ENCODE results near the gene COX6B1. TPM values are rescaled to one million over a fixed set of nuclear protein-coding genes. Genes with fewer than 3 reads are reported as not detected.

Gene COX6B1
- polyA plus RNA-seq, 1 of the 3 experiments (the other 2 are of a cell fraction): 826 TPM

DNA sequence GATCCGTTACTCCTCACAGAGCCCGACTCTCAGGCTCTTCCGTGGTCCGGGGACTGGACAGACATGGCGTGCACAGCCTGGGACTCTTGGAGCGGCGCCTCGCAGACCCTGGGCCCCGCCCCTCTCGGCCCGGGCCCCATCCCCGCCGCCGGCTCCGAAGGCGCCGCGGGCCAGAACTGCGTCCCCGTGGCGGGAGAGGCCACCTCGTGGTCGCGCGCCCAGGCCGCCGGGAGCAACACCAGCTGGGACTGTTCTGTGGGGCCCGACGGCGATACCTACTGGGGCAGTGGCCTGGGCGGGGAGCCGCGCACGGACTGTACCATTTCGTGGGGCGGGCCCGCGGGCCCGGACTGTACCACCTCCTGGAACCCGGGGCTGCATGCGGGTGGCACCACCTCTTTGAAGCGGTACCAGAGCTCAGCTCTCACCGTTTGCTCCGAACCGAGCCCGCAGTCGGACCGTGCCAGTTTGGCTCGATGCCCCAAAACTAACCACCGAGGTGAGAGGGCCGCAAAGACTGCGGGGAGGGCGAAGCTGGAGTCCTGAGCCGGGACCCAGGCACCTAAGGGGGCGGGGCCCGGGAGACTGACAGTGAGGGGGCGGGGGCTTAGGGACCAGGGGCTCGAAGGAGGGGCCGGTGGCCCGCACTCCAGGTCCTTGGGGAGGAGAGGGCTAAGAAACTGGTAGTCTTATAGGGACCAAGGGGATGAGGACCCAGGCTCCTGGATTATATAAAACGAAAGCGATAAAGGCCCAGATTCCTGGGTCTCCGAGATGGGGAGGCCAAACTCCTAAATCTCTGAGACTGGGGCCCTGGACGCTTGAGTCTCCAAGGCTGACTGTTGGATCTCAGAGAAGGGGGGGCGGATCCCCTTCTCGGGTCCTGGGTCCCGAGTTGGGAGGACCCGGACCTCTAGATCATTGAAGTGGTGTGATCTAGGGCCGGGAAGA lies 4.6 kb upstream of the COX6B1 start:
- ChIA-PET POLR2A (interaction anchor here (0.6 to 1.6 kb wide), 3 partner anchors 31 to 130 kb away, joined by 3 read pairs; partner anchors contain the start of gene HAUS5), CTCF (interaction anchor here (0.6 to 2.6 kb wide), 3 partner anchors 13 to 88 kb away, joined by 3 to 10 read pairs (median 4); no protein-coding TSS in a partner anchor)

More for the DNA sequence above, 4.6 kb upstream of the COX6B1 start:
- Histone ChIP-seq H3K79me2 (ENCODE audit: insufficient read depth) (peaks cover 4% of the 10 kb centered on the region), H3K9me2 (no peaks in the 10 kb centered on the region), H3K4me3 (ENCODE audit: low read depth in 2 of 2, low read length in 1 of 2) (peak overlapping the region; percentile 64 to 76), H3K9ac (peak overlapping the region; percentile 68), H3K27ac (ENCODE audit: low read depth in 2 of 2, low read length in 1 of 2) (peak overlapping the region; percentile 58 to 83), H3F3A (replicated peaks; ENCODE audit: insufficient read depth) (peaks cover 26% of the 10 kb centered on the region), H2AFZ (ENCODE audit: low read depth) (peak overlapping the region; percentile 98), H3K27me3 (ENCODE audit: insufficient read depth) (no peaks in the 10 kb centered on the region), H3K36me3 (replicated peaks in 1 of 2; ENCODE audit: control insufficient read depth in 1 of 2, insufficient read depth in 2 of 2, low read length in 1 of 2) (no peaks in the 10 kb centered on the region), H3K4me1 (ENCODE audit: control insufficient read depth in 1 of 2, insufficient read depth in 2 of 2, low read depth in 1 of 2, low read length in 1 of 2) (peaks cover 4 to 19% of the 10 kb centered on the region in 2 experiments; a peak in 1 of 4 replicates), H3K9me3 (no peaks in the 10 kb centered on the region), H3K4me2 (peak overlapping the region; percentile 85), H4K20me1 (ENCODE audit: insufficient read depth) (no peaks in the 10 kb centered on the region)
- TF ChIP-seq YY1 (IDR thresholded peaks at IDR 0.05; ENCODE audit: low read depth) (no peak), TEAD4 (IDR thresholded peaks at IDR 0.05; ENCODE audit: borderline replicate concordance, insufficient read depth) (no peak), MXI1 (IDR thresholded peaks at IDR 0.05; ENCODE audit: low read depth, low read length) (peak; percentile 38; the same call in 1 of the 2 replicates), NFIC (IDR thresholded peaks at IDR 0.05; ENCODE audit: borderline replicate concordance) (peak; percentile 9; the same call in 1 of the 2 replicates), RAD21 (IDR thresholded peaks at IDR 0.05; ENCODE audit: low read length) (no peak), RXRA (IDR thresholded peaks at IDR 0.05; ENCODE audit: borderline replicate concordance, low read depth) (no peak), NRF1 (IDR thresholded peaks at IDR 0.05; ENCODE audit: low read depth, low read length) (no peak), MEF2A (IDR thresholded peaks at IDR 0.05; ENCODE audit: borderline replicate concordance, low read depth) (no peak), CHD2 (IDR thresholded peaks at IDR 0.05; ENCODE audit: low read length, partially characterized antibody) (peak; percentile 21), FOXM1 (IDR thresholded peaks at IDR 0.05; ENCODE audit: low read depth) (no peak), POLR2AphosphoS5 (IDR thresholded peaks at IDR 0.05; ENCODE audit: low read depth, low read length) (peak; percentile 88), TAF1 (IDR thresholded peaks at IDR 0.05; ENCODE audit: borderline replicate concordance, low read depth, low read length) (peak; percentile 86; the same call in 1 of the 2 replicates), GABPA (IDR thresholded peaks at IDR 0.05; ENCODE audit: low read depth) (no peak)
- TF ChIP-seq, protein P1, sequence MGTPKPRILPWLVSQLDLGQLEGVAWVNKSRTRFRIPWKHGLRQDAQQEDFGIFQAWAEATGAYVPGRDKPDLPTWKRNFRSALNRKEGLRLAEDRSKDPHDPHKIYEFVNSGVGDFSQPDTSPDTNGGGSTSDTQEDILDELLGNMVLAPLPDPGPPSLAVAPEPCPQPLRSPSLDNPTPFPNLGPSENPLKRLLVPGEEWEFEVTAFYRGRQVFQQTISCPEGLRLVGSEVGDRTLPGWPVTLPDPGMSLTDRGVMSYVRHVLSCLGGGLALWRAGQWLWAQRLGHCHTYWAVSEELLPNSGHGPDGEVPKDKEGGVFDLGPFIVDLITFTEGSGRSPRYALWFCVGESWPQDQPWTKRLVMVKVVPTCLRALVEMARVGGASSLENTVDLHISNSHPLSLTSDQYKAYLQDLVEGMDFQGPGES (IDR thresholded peaks at IDR 0.05; ENCODE audit: low read depth, low read length): no peak
- TF ChIP-seq, protein P2, sequence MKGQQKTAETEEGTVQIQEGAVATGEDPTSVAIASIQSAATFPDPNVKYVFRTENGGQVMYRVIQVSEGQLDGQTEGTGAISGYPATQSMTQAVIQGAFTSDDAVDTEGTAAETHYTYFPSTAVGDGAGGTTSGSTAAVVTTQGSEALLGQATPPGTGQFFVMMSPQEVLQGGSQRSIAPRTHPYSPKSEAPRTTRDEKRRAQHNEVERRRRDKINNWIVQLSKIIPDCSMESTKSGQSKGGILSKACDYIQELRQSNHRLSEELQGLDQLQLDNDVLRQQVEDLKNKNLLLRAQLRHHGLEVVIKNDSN (IDR thresholded peaks at IDR 0.05; ENCODE audit: borderline replicate concordance, low read depth): no peak
- TF ChIP-seq, protein P3, sequence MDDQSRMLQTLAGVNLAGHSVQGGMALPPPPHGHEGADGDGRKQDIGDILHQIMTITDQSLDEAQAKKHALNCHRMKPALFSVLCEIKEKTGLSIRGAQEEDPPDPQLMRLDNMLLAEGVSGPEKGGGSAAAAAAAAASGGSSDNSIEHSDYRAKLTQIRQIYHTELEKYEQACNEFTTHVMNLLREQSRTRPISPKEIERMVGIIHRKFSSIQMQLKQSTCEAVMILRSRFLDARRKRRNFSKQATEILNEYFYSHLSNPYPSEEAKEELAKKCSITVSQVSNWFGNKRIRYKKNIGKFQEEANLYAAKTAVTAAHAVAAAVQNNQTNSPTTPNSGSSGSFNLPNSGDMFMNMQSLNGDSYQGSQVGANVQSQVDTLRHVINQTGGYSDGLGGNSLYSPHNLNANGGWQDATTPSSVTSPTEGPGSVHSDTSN (IDR thresholded peaks at IDR 0.05): peak; percentile 91
- TF ChIP-seq, protein P4, sequence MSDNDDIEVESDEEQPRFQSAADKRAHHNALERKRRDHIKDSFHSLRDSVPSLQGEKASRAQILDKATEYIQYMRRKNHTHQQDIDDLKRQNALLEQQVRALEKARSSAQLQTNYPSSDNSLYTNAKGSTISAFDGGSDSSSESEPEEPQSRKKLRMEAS (IDR thresholded peaks at IDR 0.05; ENCODE audit: low read depth): peak; percentile 68
- under 1% methylated on average over 32 of the region's 69 CpGs for WGBS (ENCODE audit: low lambda C conversion rate)
- peak; percentile 96 for DNase-seq

Data from SK-N-SH (cell line).